ENCODE measurements around the gene EFNA1. TPM values are rescaled to one million over a fixed set of nuclear protein-coding genes. Genes with fewer than 3 reads are reported as not detected.
A peak's percentile ranks its signal among the peaks of the same experiment; 100 is the strongest.

Gene EFNA1
- total RNA-seq, 2 experiments from 2014 or later: not detected

- peaks cover 53% of the 10 kb centered on the region for H3K4me1 ChIP-seq (ENCODE audit: insufficient read depth, low read length, poor library complexity, severe bottlenecking)
- intact Hi-C loops (cut with micrococcal nuclease; ENCODE audit: unreplicated experiment): loop anchor here (1.0 to 2.0 kb wide), 5 partner anchors 22 to 525 kb away; no protein-coding TSS in a partner anchor
Measured at GRCh38 chr1:155083865-155084721, 43.6 kb upstream of the EFNA1 start.

GRCh38 chr1:155084722-155085503 lies 42.8 kb upstream of the EFNA1 start:
- Histone ChIP-seq H3K4me2 (ENCODE audit: low read length) (peak overlapping the region; percentile 99), H3K79me2 (ENCODE audit: insufficient read depth, low read depth, low read length) (no peaks in the 10 kb centered on the region), H3K4me1 (ENCODE audit: insufficient read depth, low read length, poor library complexity, severe bottlenecking) (peaks cover 45% of the 10 kb centered on the region), H2AFZ (ENCODE audit: low read length) (peak overlapping the region; percentile 88), H3K9me2 (ENCODE audit: insufficient read depth, low read length) (no peaks in the 10 kb centered on the region), H3K27ac (ENCODE audit: low read depth, low read length, poor library complexity, severe bottlenecking) (peak overlapping the region; percentile 87), H3K36me3 (ENCODE audit: insufficient read depth, low read length) (no peaks in the 10 kb centered on the region), H3K4me3 (ENCODE audit: low read depth, low read length, poor library complexity, severe bottlenecking) (peak overlapping the region; percentile 81), H4K20me1 (ENCODE audit: insufficient read depth, low read length) (no peaks in the 10 kb centered on the region), H3K9me3 (ENCODE audit: low read length) (no peaks in the 10 kb centered on the region)
- TF ChIP-seq CTCF (conservative IDR thresholded peaks at IDR 0.05; ENCODE audit: low read length) (peak; percentile 87), EZH2phosphoT487 (IDR thresholded peaks at IDR 0.05; ENCODE audit: borderline replicate concordance, low read depth, low read length) (no peak)
- CTCF ChIA-PET (ENCODE audit: unreplicated experiment): interaction anchor here (0.6 to 1.9 kb wide), 6 partner anchors 15 to 108 kb away, joined by 3 to 11 read pairs (median 8); no protein-coding TSS in a partner anchor
- POLR2A ChIA-PET: interaction anchor here (0.6 to 1.0 kb wide), 2 partner anchors 13 to 21 kb away, joined by 5 to 8 read pairs; partner anchors contain the start of gene EFNA4
- BruUV-seq (replicated peaks): no TSS peak
- DNase-seq (ENCODE audit: low spot score): peak; percentile 94
- intact Hi-C loops (cut with micrococcal nuclease; ENCODE audit: unreplicated experiment): loop anchor here (1.0 to 2.0 kb wide), 5 partner anchors 23 to 416 kb away; partner anchors contain the start of gene ZBTB7B

More at GRCh38 chr1:155083865-155084721, 43.6 kb upstream of the EFNA1 start:
- POLR2A ChIA-PET: interaction anchor here (0.5 to 1.0 kb wide), 2 partner anchors 20 to 87 kb away, joined by 3 to 5 read pairs; partner anchors contain the start of gene EFNA4
- Histone ChIP-seq H4K20me1 (ENCODE audit: insufficient read depth, low read length) (no peaks in the 10 kb centered on the region), H3K4me3 (ENCODE audit: low read depth, low read length, poor library complexity, severe bottlenecking) (peak overlapping the region; percentile 81), H3K79me2 (ENCODE audit: insufficient read depth, low read depth, low read length) (no peaks in the 10 kb centered on the region), H3K27ac (ENCODE audit: low read depth, low read length, poor library complexity, severe bottlenecking) (peak overlapping the region; percentile 87), H3K4me2 (ENCODE audit: low read length) (peak overlapping the region; percentile 64), H3K9me2 (ENCODE audit: insufficient read depth, low read length) (no peaks in the 10 kb centered on the region), H2AFZ (ENCODE audit: low read length) (peak overlapping the region; percentile 88), H3K9me3 (ENCODE audit: low read length) (no peaks in the 10 kb centered on the region), H3K36me3 (ENCODE audit: insufficient read depth, low read length) (no peaks in the 10 kb centered on the region)
- peak; percentile 59 for DNase-seq (ENCODE audit: low spot score)
- CTCF ChIA-PET (ENCODE audit: unreplicated experiment): interaction anchor here (0.8 to 1.9 kb wide), 4 partner anchors 14 to 83 kb away, joined by 3 to 11 read pairs (median 5); no protein-coding TSS in a partner anchor
- TF ChIP-seq EZH2phosphoT487 (IDR thresholded peaks at IDR 0.05; ENCODE audit: borderline replicate concordance, low read depth, low read length) (no peak), CTCF (conservative IDR thresholded peaks at IDR 0.05; ENCODE audit: low read length) (peak; percentile 38)
- BruUV-seq (replicated peaks): no TSS peak

Measured in OCI-LY7 (cell line).